SKM-1 treated with dmso at 0.1 percent for 144 hours (cell line): ENCODE measurements around the gene GPC3.
"Not testable (repeated sequence)": the region's sequence is repeated elsewhere in the genome, so short reads cannot be mapped to it uniquely, and the experiment has no call there.

Source experiments
- DNase-seq: peaks from one replicate; lab custom pipeline; 2025; ENCODE audit not compliant: unreplicated experiment; lab: John Stamatoyannopoulos, UW

GPC3 gene

DNA sequence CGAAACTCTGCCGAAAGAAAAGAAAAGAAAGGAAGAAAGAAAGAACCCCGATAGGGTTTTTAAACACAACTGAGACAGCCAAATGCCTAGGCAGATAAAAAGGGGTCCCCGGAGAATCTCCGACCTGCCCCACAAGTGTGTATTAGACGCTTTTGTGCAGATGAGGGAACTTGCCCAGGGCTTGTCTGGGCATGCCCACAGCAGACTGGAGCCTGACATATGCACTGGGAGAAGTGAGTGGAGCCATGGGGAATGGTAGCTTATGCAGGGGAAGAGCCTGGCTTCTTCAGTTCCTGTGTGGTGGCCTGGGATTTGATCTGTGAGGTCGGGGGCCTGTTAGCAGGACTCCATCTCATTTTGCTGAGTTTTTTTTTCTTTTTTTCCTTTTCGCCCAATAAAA, 199.0 kb downstream of the GPC3 start:
- DNase-seq = no peak

DNA sequence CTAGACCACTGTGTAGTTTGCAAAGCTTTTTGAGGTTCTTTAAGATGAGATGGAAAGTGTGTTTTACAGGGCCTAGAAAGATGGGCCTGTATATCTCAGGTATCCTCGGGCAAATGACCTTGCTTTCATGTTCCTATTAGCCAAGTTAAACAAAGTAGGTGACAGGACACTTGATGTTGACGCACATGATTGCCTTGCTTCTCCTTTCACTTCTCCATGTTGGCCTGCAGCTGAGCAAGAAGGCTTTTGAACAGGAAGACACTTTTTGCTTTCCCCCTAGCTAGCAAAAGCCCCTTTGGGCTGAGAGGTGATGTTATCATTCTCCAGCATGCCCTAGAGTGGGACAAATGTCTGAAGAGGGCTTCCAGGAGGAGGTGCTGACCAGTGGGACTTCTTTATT, 202.1 kb downstream of the GPC3 start:
- DNase-seq = no peak

DNA sequence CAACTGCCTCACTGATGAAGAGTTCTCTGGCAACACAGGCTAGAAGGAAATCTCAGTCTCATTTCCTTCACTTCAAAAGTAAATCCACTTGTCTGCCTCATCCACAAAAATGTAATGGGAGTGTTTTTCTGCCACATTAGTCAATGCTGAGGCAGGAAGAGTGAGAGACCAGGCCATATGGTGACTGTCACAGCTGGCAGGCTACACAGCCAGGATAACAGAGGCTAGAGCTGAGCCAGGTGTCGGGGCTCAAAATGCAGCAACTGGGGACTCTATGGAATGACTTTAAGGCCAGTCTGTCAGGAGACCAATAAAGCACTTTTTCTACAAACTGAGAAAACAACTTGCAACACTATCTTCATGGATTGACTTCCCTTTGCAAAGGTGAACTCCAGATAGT, 204.2 kb downstream of the GPC3 start:
- DNase-seq = no peak

DNA sequence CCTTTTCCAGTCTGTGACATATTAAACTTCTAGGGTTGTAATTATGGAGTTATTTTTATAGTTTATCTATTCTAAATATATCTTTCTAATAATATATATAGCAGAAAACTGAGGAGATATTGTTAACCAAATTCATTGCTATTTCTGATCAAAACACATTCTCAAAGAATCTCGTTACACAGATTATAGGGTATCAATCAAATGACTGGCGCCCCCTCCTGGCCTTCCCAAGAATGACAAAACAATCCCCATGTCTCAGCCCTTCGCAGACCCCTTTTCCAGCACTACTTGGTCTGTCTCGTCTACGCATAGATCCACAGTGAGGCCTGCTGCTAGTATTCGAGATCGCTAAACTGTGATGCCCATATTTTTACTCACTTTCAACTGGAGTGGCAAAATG, 209.3 kb downstream of the GPC3 start:
- DNase-seq = no peak

DNA sequence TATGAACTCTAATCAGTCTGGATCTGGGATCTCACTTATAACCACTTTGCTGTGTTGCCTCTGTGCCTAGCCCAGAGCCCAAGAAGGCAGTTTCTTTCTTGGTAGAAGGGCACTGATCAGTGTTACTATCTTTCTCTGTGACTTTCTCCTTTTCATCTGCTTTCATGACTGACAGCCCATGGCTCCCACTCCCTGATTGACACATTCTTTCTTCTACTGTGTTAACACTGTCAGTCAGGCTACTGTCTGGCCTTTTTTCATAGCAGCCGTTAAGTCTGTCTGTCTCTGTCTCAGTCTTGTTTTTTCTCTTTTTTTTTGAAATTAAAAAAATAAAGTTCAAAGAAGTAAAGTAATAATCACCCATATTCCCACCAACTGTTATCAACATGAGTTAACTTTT, 210.6 kb downstream of the GPC3 start:
- no peak for DNase-seq

DNA sequence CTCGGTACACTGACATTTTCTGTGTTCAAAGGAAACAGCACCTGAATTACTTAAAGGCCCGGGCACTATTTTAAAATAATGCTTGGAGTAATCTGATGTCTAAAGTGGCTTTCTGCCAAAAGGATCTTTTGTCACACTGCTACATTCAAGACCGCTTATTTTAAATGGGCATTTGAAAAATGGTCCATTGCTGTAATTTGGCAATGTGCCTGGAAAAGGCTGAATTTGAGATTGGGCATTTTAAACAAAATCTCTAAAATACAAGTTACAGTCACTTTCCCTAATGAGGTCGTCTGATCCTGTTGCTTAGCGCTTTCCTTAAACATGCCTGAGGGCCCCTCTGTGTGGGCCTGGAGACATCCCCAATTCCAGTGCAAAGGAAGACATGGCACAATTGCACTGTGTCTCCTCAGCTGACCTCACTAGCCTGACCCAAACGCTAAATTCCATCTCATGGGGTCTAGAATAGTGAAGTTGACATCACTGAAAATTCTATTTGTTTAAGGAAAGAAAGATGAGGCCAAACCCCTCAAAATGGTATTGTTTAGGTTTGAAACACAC, 214.2 kb downstream of the GPC3 start:
- DNase-seq = no peak

DNA sequence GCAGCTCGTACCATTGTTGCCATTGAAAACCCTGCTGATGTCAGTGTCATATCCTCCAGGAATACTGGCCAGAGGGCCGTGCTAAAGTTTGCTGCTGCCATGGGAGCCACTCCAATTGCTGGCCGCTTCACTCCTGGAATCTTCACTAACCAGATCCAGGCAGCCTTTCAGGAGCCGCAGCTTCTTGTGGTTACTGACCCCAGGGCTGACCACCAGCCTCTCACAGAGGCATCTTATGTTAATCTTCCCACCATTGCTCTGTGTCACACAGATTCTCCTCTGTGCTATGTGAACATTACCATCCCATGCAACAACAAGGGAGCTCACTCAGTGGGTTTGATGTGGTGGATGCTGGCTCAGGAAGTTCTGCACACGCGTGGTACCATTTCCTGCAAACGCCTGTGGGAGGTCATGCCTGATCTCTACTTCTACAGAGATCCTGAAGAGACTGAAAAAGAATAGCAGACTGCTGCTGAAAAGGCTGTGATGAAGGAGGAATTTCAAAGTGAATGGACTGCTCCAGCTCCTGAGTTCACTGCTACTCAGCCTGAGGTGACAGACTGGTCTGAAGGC, 222.3 kb downstream of the GPC3 start:
- not testable (repeated sequence) for DNase-seq

DNA sequence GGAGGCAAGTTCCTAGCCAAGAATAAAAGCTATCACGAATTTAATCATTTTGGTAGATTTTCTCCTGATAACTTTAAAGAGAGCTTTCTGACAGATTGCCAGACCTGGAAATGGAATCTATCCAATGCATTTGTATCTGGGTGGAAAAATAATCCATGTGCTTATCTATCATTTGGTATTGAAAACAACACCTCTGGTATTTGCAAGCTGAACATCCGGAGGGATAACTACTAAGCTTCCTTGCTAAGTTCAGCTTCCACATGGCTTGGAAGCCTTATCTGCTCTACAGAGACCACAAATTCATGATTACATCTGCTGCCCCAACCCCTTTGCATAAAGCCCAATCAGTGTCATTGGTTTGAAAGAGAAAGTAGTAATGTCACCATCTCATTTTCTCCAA, 230.7 kb downstream of the GPC3 start:
- DNase-seq = no peak

DNA sequence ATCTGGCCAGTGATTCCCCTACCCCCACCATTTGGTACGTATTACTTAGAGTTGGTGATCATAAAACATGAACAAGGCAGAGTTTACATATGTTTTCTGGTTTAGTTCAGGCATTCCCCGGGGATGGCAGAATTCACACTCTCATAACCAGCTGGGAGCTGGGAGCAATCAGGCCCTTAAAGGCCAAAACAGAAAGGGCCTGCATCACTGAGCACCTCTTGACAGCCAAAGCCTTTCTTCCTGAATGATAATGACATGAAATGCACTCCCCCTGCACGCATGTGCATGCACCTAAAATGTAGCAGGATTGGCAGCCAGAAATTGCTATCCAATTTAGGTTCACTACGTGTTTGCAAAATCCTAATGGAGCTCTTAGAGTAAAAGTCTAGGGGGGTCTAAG, 235.4 kb downstream of the GPC3 start:
- no peak for DNase-seq

DNA sequence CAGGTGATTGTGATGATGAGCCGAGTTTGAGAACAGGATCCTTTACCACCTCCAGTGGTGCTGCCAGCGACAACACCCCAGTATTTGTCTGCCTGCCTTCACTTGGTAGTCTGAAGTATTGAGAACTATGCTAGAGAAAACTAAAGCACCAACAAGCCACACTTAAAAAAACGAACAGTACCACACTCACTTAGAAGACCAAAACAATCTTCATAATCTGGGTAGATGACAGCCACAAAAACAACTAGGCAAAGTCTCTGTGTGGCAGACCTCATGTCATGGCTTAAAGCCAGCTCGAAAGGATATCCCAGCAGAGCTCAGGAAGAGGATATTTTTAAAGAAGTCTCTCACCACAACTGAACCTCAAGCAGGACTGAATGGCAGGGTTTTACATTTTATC, 236.0 kb downstream of the GPC3 start:
- no peak for DNase-seq

DNA sequence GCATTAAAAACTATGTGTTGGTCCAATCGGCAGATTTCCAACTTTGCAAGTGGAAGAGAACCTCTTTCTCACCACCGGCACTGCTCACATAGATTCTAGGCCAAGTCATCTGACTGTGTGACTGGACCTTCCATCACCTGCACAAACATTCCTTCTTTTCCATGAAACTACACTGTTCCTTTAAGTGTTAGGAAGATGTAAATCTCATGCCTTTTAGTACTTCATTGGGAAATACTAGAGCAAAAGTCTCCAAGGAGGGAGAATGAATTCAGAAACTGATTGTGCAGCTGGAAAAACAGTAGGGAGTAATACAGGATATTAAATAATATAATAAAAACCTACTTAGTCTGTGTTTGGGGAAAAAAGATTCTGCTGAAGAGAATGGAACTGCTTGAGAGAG, 238.2 kb downstream of the GPC3 start:
- no peak for DNase-seq

DNA sequence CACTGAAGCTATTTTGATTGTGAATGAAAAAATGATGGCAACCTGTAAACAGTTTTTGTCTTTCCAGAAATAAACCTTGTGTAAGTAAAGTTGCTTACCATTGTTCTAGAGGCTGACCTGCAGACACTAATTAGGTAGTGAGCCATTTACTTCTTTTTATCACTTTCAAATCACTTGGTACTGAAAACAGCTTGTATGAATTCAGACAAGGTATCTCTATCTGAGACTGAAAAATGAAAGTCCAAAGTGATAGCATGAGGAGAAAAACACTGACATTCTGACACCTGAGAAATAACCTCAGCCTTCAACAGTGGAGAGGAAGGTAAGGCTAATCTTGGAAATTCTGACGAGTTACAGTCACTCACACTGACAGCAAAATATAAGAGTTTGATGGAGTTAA, 238.8 kb downstream of the GPC3 start:
- no peak for DNase-seq

DNA sequence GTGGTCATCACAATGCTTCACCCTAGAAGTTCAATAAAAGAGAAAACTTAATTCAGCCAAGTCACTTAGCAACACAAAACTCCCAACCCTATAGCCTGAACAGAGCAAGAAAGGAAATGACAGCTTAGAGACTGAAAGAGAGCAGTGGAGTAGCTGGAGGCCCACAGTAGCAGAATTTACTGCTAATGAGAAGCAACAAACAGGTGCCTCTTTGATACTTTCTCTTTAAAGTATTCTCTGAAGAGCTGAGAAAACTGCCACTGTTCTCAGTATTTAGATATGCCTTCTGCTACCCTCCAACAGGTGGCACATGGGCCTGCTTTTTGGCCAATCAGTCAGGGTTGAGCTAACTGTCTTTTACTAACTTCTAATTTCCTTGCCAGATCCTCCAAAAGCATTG, 240.0 kb downstream of the GPC3 start:
- no peak for DNase-seq

DNA sequence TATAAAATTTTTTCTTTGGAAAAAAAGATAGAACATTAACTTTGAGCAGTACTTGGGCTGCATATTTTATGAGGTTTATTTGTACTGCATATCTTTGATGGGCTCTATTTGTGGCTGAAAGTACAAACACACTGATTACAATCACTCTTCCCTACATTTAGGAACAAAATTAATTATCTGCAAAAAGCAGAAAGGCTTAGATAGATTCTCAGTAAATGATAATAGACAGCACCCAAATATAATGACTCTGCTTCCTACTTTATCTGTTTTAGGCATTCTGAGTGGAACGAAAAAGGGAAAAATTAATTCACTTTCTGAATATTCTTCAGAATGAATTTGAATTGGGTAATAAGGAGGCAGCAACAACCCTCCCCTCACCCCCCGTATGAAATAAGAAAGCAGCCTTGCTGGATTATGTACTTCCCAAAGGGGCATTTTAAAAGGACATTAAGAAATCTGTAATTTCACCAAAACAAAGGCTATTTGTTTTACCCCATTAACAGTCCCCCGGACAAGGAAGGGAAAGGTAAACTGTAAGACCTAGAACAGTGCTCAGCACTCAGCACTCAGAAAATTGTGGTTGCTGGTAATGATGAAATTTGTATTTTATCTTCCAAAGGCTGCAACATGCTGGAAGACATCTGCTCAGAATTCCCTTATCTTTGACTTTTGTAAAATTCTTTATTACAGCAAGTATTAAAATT, 242.6 kb downstream of the GPC3 start:
- DNase-seq = no peak

DNA sequence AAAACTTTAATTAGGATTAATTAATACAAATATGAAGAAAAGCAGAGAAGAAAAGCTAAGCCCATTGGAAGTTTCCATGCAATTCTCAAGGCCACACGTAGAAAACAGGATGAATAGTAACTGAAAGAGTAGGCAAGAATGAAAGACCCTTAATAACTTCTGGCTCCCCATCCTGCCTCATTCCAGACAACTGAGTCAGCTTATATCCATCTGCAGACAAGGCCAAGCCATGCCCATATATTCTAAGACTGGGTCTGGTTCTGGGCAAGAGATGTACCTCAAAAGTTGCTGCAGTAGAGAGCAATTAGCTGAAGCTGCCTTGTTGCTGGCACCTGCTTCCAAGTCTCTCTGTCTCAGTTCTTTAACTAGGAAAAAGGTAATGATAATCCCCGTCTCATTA, 244.1 kb downstream of the GPC3 start:
- DNase-seq = no peak

DNA sequence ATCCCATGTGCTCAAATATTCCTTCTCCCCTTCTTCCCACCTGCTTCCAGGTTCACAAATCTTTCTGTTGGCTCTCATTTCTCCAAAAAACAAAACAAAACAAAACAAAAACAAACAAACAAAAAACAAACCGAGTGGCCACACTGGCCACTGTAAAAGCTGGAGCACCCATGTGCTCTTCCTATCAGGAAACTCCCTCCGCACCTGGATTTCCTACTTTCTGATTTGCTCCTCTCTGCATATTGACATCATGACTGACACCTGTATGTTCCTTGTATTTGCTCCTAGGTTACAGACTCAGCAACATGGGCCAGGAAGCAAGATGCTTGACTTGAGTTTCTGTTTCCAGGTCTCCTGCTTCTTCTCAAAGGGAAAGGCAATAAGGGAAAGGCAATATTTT, 258.8 kb downstream of the GPC3 start:
- no peak for DNase-seq

DNA sequence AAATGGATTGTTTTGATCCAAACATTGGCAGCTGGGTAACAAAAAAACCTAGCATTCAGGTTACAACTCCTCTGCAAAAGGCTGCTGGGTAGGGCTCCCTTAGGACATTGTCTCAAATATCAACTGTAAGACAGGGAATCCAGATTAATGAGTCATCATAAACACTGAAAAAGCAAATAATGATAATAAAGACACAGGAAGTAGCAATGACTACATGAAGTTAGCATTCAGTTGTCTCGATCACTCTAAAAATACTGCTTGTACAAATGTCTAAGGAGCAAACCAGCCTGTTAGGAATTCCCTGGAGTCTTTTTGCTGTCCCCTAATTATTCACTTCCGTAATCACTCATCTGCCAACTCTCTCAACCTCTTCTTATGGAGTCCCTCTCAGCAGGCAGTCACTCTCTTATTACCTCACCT, 259.2 kb downstream of the GPC3 start:
- DNase-seq = no peak

DNA sequence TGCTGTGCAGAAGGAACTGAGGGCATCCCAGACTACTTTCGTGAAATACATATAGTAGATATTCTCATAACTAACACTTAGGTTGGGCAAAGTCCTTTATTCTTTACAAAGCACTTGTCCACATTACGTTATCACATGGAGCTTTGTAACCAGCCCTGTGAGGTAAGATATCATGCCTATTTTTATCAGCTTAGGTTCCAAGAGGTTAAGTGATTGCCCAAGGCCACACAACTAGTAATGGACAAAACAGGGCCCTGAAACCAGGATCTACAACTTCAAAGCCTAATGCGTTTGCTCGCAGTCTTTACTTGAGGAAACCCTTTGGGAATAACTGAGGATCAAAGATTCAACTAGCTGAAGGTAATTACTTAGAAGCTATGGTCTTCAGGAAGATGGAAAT, 261.5 kb downstream of the GPC3 start:
- no peak for DNase-seq

DNA sequence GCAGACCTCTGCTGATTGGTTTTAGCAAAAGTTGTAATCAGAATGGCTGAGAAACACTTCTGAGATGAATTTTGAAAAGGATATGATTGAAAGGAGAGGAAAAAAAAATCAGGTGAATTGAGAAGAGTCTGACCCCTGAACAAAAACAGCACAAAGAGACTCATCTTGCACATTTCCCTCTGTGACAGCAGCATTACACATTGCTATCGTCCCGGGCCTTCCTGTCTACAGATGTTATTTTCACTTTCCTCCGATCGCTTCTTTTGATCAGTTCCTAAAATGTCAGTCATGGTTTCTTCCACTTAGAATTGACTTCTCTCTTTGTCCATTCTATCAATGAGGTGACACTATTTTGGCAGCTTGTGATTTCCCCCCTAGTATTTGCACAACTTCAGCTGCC, 262.6 kb downstream of the GPC3 start:
- no peak for DNase-seq

DNA sequence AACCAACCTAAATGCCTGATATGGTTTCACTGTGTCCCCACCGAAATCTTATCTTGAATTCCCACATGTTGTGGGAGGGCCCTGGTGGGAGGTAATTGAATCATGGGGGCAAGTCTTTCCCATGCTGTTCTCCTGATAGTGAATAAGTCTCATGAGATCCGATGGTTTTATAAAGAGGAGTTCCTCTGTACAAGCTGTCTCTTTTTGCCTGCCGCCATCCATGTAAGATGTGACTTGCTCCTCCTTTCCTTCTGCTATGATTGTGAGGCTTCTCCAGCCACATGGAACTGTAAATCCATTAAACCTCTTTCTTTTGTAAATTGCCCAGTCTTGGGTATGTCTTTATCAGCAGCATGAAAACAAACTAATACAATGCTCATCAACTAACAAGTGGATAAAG, 265.1 kb downstream of the GPC3 start:
- not testable (repeated sequence) for DNase-seq

DNA sequence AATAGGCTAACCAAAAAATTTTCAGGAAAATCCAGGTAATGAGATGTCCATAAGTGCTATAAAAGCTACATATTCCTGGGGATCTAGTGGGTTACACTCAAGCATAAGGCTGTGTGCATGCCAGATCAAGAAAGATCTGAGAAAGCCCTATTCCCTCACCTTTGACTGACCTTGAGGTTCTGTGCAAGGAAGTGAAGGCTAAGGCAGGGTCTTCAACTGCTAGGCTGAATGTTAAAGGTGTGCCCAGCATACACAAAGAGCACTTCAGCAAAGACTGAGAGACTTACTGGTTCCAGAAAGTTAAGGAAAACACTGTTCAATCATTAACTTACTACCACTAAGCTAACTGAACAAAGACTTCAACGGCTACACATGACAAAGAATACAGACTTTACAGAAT, 269.7 kb downstream of the GPC3 start:
- DNase-seq = no peak

DNA sequence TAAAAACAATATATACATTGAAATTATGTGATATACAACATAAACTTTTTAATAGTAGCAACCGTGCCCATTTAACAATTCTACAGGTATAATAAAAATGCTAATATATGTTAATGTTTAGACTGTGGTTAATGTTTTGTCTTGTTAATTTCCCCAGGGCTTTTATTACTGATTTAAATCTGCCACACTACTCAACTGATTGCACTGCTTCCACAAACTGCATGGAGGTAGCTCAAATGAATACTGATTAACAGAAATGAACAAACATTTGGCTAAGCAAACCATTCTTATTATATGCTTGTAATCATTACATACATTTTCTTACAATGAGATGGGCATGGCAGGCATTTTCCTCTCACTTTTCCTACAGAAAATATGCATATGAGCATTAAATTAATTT, 275.9 kb downstream of the GPC3 start:
- DNase-seq = no peak

DNA sequence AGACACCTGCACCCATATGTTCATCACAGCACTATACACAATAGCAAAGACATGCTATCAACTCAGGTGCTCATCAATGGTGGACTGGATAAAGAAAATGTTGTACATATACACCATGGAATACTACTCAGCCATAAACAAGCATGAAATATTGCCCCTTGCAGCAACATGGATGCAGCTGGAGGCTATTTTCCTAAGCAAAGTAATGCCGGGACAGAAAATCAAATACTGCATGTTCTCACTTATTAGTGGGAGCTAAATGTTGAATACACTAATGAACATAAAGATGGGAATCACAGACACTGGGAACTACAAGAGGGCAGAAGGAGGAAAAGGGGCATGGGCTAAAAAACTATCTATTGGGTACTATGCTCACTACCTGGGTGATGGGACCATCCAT, 278.5 kb downstream of the GPC3 start:
- no peak for DNase-seq
